ENCODE results near the gene RYK. TPM values are rescaled to one million over a fixed set of nuclear protein-coding genes. Genes with fewer than 3 reads are reported as not detected.
A peak's percentile ranks its signal among the peaks of the same experiment; 100 is the strongest.

The RYK gene
- total RNA-seq, 6 experiments from 2014 or later = 15.9 to 28.5 (median 17.9) TPM

- Histone ChIP-seq H3K4me3 (no peak overlapping the region), H3K36me3 (peaks cover 0 to 5% (median 1%) of the 10 kb centered on the region in 4 donors), H3K27ac (no peak overlapping the region), H3K9me3 (no peaks in the 10 kb centered on the region), H3K4me1 (no peaks in the 10 kb centered on the region), H3K27me3 (no peaks in the 10 kb centered on the region)
- ATAC-seq (peak; percentile 16 to 62 (median 46)), DNase-seq (no peak)
- WGBS (ENCODE audit: insufficient coverage, low coverage, low lambda C conversion rate, missing lambda C conversion rate) = 54% methylated on average over 3 of the region's 3 CpGs
- TF ChIP-seq CTCF (IDR thresholded peaks at IDR 0.05) (no peak), POLR2A (IDR thresholded peaks at IDR 0.05) (no peak)
- intact Hi-C loops (cut with DNase I) = no loop called here
Measured at GRCh38 chr3:134199240-134199639, 51.4 kb downstream of the RYK start.

DNA sequence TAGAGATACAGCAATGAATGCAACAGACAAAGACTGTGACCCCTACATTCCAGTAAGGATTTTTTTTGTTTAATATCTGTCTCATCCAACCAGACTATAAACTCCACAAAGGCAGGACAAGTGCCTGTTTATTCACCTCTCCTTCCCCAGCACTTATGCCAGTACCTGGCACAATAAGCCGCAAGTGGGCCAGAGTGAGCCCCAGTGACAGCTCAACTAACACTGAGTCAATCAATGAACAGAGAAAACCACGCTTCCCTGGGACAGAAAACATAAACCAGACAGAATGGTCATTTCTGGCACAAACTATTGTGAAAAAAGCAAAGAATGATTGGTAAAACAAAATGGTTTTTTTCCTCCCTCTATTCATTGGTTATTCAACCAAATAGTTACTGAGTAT, 52.2 kb downstream of the RYK start:
- no peak for ATAC-seq
- H3K4me3 ChIP-seq = no peak overlapping the region
- no peaks in the 10 kb centered on the region for H3K9me3 ChIP-seq
- no peaks in the 10 kb centered on the region for H3K4me1 ChIP-seq
- H3K36me3 ChIP-seq = peaks cover 0 to 5% (median 1%) of the 10 kb centered on the region in 4 donors
- no peak for TF ChIP-seq POLR2A (IDR thresholded peaks at IDR 0.05)
- no peak for TF ChIP-seq CTCF (IDR thresholded peaks at IDR 0.05)
- WGBS (ENCODE audit: insufficient coverage, low coverage, low lambda C conversion rate, missing lambda C conversion rate) = 92% methylated on average over 2 of the region's 2 CpGs
- intact Hi-C loops (cut with DNase I) = no loop called here
- no peaks in the 10 kb centered on the region for H3K27me3 ChIP-seq
- DNase-seq = no peak
- H3K27ac ChIP-seq = no peak overlapping the region

DNA sequence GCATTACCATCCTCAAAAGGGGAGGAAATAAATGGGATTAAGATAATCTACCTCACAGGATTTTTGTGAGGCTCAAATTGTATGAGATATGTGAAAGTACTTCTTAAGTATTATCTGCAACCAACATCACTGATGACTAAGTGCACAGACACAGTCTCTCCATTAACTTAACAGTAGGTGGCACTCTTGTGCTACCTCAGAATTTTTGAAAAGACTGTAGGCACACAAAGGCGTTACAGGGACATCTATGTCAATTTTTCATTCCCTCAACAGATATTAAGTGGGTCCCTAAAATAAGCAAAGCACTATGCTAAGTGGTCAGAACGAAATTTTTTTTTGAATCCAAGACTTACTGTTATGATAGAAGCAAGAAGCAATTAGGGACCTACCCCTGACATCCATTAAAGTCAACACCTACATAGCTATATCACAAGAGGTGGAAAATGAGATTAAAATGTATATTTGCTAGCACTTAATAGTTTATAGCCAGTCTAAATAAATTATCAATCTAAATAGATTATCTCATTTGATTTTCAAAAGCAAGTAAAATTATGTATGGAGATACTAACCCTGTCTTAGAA, 52.9 kb downstream of the RYK start:
- Histone ChIP-seq H3K36me3 (peaks cover 0 to 5% (median 1%) of the 10 kb centered on the region in 4 donors), H3K4me3 (no peak overlapping the region), H3K27me3 (no peaks in the 10 kb centered on the region), H3K9me3 (no peaks in the 10 kb centered on the region), H3K4me1 (no peaks in the 10 kb centered on the region), H3K27ac (no peak overlapping the region)
- ATAC-seq (peak; percentile 78 to 92 (median 80)), DNase-seq (no peak)
- 0% methylated on average over 2 of the region's 2 CpGs for WGBS (ENCODE audit: insufficient coverage, low coverage, low lambda C conversion rate, missing lambda C conversion rate)
- intact Hi-C loops (cut with DNase I) = no loop called here
- TF ChIP-seq CTCF (IDR thresholded peaks at IDR 0.05) (peak; percentile 69 to 81 (median 74)), POLR2A (IDR thresholded peaks at IDR 0.05) (no peak)

DNA sequence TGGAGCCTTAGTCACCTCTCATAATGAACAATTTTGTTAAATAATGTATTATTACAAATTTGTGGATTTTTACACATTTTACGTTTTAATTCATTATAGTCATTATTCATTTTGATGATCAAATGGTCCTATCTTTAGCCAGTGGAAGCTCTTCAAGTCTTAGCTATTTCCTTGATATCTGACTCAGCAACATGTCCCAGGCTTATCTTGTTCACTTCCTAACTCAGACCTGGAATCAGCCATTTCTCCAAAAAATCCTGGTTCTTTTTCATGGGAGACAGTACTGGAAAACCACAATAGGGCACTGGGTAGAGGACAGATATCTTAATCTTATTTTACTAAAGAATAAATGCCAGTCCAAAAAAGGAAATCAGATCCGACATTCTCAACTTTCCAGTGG, 56.4 kb downstream of the RYK start:
- WGBS (ENCODE audit: insufficient coverage, low coverage, low lambda C conversion rate, missing lambda C conversion rate) = 66% methylated on average over 2 of the region's 2 CpGs
- no peak for ATAC-seq
- H3K4me1 ChIP-seq = no peaks in the 10 kb centered on the region

More for the DNA sequence above, 56.4 kb downstream of the RYK start:
- Histone ChIP-seq H3K4me3 (no peak overlapping the region), H3K9me3 (no peaks in the 10 kb centered on the region), H3K27ac (no peak overlapping the region), H3K27me3 (no peaks in the 10 kb centered on the region), H3K36me3 (no peaks in the 10 kb centered on the region)
- intact Hi-C loops (cut with DNase I) = no loop called here
- no peak for TF ChIP-seq CTCF (IDR thresholded peaks at IDR 0.05)
- TF ChIP-seq POLR2A (IDR thresholded peaks at IDR 0.05) = no peak
- DNase-seq = no peak
